A549 treated with DMSO at 1 μM for 4 hours (cell line): ENCODE results near the gene PAPOLA. TPM values are rescaled to one million over a fixed set of nuclear protein-coding genes. Genes with fewer than 3 reads are reported as not detected.

Source experiments
- total RNA-seq: library from RNA; stranded (reverse); fragments of 200-300 nt; extraction: Qiagen RNA extraction; gene quantifications from 5 replicates; pipeline ENCODE4 v1.2.3, GENCODE V29; 2022; ENCODE audit warnings: low read depth

Gene PAPOLA
- 84.4 to 107 TPM (median 101 TPM) in 5 replicates for total RNA-seq

DNA sequence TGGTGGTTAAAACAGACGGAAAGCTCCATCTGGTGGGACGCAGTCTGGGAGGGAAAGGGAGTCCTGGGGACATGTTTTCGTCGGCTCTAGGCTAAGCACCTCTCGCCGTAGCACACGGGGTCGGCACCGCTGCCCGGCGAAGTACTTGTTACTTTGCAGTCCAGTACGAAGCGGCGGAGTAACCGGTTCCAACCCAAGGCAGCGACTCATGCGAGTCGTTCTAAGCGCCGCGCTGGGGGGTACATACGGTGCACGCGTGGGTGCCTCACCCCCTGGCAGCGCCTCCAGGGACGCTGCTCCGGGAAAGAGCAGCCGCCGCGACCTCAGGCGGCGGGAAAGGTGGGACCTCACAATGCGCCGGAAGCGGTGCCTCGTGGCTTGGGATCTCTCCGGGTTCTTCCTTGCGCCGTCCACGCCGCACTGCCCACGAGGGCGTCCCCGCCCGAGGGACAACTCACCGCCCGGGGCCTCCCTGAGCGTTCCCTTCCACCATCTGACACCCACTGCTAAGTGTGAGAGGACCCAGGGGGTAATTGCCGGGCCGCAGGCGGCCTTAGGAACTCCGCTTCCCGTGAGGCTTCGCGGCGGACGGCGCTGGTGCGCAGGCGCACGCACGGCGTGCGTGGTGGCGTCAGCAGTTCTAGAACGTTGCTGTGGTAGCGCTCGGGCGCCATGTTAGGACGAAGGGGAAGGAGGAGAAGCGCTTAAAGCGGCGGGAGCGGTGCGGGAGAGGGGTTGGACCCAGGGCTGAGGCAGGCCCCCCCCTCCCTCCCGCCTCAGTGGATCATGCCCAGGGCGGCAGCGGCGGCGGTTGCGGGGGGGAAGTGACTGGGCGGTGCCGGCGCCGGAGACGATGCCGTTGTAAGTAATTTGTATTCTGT lies at the start of gene PAPOLA:
PAPOLA (plus strand) TSS at position 643 of the 881 bp plus-strand sequence; CDS start at position 854, 211 bp downstream.

Other genes with a start within 250 kb of the PAPOLA start
- 0.58 to 2.3 TPM (median 1.3 TPM) in 5 replicates for gene BDKRB1, start 246.2 kb upstream of the PAPOLA start, total RNA-seq
- 7.7 to 10.1 TPM (median 9.2 TPM) in 5 replicates for gene ATG2B, start 139.0 kb upstream of the PAPOLA start, total RNA-seq
- gene GSKIP, start 138.9 kb upstream of the PAPOLA start, total RNA-seq, result 17.4 to 26.6 TPM (median 20.8 TPM) in 5 replicates
- gene AK7, start 110.3 kb upstream of the PAPOLA start, total RNA-seq, result 1.6 to 2.7 TPM (median 2.5 TPM) in 5 replicates